Lower leg skin (tissue), 3 donors: ENCODE data around the gene SLC2A3.

ENCODE experiments used
- POLR2A ChIP-seq, 2 donors: fragments of 450-650 bp; IDR thresholded peaks; one replicate each; pipeline ENCODE4 v1.6.1; 2016 to 2017; ENCODE audit warnings: antibody characterized with exemption in 2 of 2, mild to moderate bottlenecking in 1 of 2, moderate library complexity in 1 of 2
- TF ChIP-seq, protein P1 (sequence below), 3 donors: fragments of 450-650 bp; IDR thresholded peaks; one replicate each; pipeline ENCODE4 v1.5.1; 2016; ENCODE audit warnings: antibody characterized with exemption in 3 of 3, mild to moderate bottlenecking in 3 of 3, moderate library complexity in 2 of 3

DNA sequence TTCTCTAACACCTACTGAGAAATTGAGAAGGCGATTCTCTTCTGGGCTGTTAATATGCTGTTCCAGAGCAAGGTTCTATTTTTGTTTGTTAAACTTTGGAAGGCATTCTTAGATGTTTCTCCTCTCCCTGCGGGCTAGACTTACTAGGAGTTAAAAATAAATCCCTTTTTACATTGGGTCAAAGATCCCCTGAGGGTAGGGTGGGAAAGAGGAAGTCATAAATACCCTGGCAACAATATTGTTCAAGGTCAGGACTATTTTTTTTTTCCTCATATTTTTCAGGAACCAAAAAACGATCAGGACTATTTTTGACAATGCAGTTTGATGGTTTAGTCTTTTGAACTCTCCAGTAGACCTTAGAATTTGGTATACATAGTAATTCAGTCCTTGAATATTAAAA is 51.3 kb downstream of the SLC2A3 start:
- no peak for TF ChIP-seq POLR2A (IDR thresholded peaks at IDR 0.05)
- TF ChIP-seq, protein P1, sequence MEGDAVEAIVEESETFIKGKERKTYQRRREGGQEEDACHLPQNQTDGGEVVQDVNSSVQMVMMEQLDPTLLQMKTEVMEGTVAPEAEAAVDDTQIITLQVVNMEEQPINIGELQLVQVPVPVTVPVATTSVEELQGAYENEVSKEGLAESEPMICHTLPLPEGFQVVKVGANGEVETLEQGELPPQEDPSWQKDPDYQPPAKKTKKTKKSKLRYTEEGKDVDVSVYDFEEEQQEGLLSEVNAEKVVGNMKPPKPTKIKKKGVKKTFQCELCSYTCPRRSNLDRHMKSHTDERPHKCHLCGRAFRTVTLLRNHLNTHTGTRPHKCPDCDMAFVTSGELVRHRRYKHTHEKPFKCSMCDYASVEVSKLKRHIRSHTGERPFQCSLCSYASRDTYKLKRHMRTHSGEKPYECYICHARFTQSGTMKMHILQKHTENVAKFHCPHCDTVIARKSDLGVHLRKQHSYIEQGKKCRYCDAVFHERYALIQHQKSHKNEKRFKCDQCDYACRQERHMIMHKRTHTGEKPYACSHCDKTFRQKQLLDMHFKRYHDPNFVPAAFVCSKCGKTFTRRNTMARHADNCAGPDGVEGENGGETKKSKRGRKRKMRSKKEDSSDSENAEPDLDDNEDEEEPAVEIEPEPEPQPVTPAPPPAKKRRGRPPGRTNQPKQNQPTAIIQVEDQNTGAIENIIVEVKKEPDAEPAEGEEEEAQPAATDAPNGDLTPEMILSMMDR (IDR thresholded peaks at IDR 0.05) = no peak
